Fibroblast of lung (primary cell): Measurements from ENCODE around the gene LOXL4. TPM values are rescaled to one million over a fixed set of nuclear protein-coding genes. Genes with fewer than 3 reads are reported as not detected.

Experiments used
- DNase-seq, 2 donors: peaks; one replicate each; pipeline versions ENCODE4 v3.0.0 to v3.0.0-alpha.2; 2010; ENCODE audit warnings: low read depth in 2 of 2
- H2AFZ ChIP-seq: 2 replicates; pipeline ENCODE4 v1.5.1; 2012; ENCODE audit warnings: low read length, control low read depth, inconsistent platforms
- H3K27ac ChIP-seq: 2 replicates; pipeline ENCODE4 v1.5.1; 2011; ENCODE audit warnings: low read length, control low read depth; ENCODE audit not compliant: insufficient read depth
- H3K27me3 ChIP-seq: 2 replicates; pipeline ENCODE4 v1.5.1; 2011; ENCODE audit warnings: mild to moderate bottlenecking, low read length; ENCODE audit not compliant: control insufficient read depth, insufficient read depth
- H3K36me3 ChIP-seq: 2 replicates; pipeline ENCODE4 v1.5.1; 2011; ENCODE audit warnings: low read length; ENCODE audit not compliant: control insufficient read depth, insufficient read depth
- H3K4me1 ChIP-seq: 2 replicates; pipeline ENCODE4 v1.5.1; 2011; ENCODE audit warnings: low read length; ENCODE audit not compliant: control insufficient read depth, insufficient read depth; ENCODE audit errors: extremely low read depth
- H3K4me2 ChIP-seq: 2 replicates; pipeline ENCODE4 v1.5.1; 2011; ENCODE audit warnings: low read length, control low read depth; ENCODE audit not compliant: insufficient read depth; ENCODE audit errors: extremely low read depth
- H3K4me3 ChIP-seq, 4 experiments: fragments of 200-600 bp in 1 of 4; sonication (generic) in 1 of 4; replicated peaks in 1 of 4; 2 replicates each; pipeline ENCODE4 v1.5.1; 2011 to 2016; ENCODE audit warnings: low read length in 4 of 4, low read depth in 3 of 4, mild to moderate bottlenecking in 3 of 4, control low read depth in 2 of 4, inconsistent platforms in 1 of 4, mixed read lengths in 1 of 4; ENCODE audit not compliant: insufficient read depth in 1 of 4; ENCODE audit errors: control extremely low read depth in 1 of 4
- H3K79me2 ChIP-seq: 2 replicates; pipeline ENCODE4 v1.5.1; 2012; ENCODE audit warnings: mild to moderate bottlenecking, low read length, inconsistent platforms; ENCODE audit not compliant: control insufficient read depth, insufficient read depth
- H3K9ac ChIP-seq: 2 replicates; pipeline ENCODE4 v1.5.1; 2011; ENCODE audit warnings: mild to moderate bottlenecking, low read length, control low read depth; ENCODE audit not compliant: insufficient read depth
- H3K9me3 ChIP-seq: 2 replicates; pipeline ENCODE4 v1.5.1; 2012; ENCODE audit warnings: low read depth, low read length; ENCODE audit not compliant: control insufficient read depth, insufficient read depth
- H4K20me1 ChIP-seq: 2 replicates; pipeline ENCODE4 v1.5.1; 2011; ENCODE audit warnings: low read length; ENCODE audit not compliant: control insufficient read depth, insufficient read depth; ENCODE audit errors: extremely low read depth
- EZH2 ChIP-seq: IDR thresholded peaks from 2 replicates; pipeline ENCODE4 v1.5.1; 2012; ENCODE audit warnings: low read length, control low read depth, mild to moderate bottlenecking; ENCODE audit errors: missing control alignments
- polyA plus RNA-seq, 2 donors: library from polyadenylated mRNA; depleted of rRNA in 1 of 2; stranded (reverse) in 1 of 2; unstranded in 1 of 2; fragments of >200 nt; gene quantifications; 2 replicates each; pipeline ENCODE4 v1.2.1, GENCODE V29; 2011 to 2012; ENCODE audit warnings: missing spikeins in 1 of 2
- total RNA-seq: library from RNA; depleted of rRNA; stranded (reverse); fragments of >200 nt; gene quantifications from 2 replicates; pipeline ENCODE4 v1.2.1, GENCODE V29; 2014
- TF ChIP-seq, protein P1 (sequence below), 2 donors: IDR thresholded peaks in 1 of 2; conservative IDR thresholded peaks in 1 of 2; 1 replicate in 1 of 2; 2 replicates in 1 of 2; pipeline ENCODE4 v1.5.1; 2011 to 2012; ENCODE audit warnings: low read length in 2 of 2, control low read depth in 1 of 2, inconsistent platforms in 1 of 2, low read depth in 1 of 2, mild to moderate bottlenecking in 1 of 2

LOXL4 gene
- total and polyA plus RNA-seq, 2 donors (not counting 1 experiment from before 2014, with no cell fraction given): 73.0 to 75.1 TPM

DNA sequence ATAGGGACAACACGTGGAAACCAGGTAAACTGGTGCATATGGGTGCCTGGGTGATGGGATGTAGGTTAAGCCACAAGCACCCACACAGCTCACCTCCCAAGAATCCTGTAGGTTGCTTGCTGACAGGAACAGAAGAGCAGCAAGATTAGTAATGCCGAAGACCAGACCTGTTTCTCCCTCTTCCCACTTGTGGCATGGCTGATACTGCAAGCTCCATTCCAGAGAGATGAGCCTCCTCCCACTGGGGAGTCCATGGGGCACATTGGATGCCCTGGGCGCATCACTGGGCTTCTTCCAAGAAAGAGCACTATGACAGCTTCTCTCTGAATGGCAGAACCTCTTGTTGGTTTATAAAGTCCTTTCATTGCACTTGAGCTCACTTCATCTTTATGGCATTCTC is 44.4 kb upstream of the LOXL4 start:
- no peak for TF ChIP-seq EZH2
- TF ChIP-seq, protein P1, sequence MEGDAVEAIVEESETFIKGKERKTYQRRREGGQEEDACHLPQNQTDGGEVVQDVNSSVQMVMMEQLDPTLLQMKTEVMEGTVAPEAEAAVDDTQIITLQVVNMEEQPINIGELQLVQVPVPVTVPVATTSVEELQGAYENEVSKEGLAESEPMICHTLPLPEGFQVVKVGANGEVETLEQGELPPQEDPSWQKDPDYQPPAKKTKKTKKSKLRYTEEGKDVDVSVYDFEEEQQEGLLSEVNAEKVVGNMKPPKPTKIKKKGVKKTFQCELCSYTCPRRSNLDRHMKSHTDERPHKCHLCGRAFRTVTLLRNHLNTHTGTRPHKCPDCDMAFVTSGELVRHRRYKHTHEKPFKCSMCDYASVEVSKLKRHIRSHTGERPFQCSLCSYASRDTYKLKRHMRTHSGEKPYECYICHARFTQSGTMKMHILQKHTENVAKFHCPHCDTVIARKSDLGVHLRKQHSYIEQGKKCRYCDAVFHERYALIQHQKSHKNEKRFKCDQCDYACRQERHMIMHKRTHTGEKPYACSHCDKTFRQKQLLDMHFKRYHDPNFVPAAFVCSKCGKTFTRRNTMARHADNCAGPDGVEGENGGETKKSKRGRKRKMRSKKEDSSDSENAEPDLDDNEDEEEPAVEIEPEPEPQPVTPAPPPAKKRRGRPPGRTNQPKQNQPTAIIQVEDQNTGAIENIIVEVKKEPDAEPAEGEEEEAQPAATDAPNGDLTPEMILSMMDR (conservative IDR thresholded peaks at IDR 0.05 in 1 of 2, IDR thresholded peaks at IDR 0.05 in 1 of 2; ENCODE audit: low read depth in 1 of 2, low read length in 2 of 2): no peak
- Histone ChIP-seq H4K20me1 (no peaks in the 10 kb centered on the region), H3K36me3 (no peaks in the 10 kb centered on the region), H3K4me2 (no peak overlapping the region), H3K9me3 (no peaks in the 10 kb centered on the region), H3K79me2 (no peaks in the 10 kb centered on the region), H2AFZ (no peak overlapping the region), H3K4me1 (peaks cover 16% of the 10 kb centered on the region), H3K9ac (no peak overlapping the region), H3K27ac (no peak overlapping the region), H3K4me3 (no peak overlapping the region), H3K27me3 (no peaks in the 10 kb centered on the region)
- peak in 1 of 2 donors; percentile 40 for DNase-seq

DNA sequence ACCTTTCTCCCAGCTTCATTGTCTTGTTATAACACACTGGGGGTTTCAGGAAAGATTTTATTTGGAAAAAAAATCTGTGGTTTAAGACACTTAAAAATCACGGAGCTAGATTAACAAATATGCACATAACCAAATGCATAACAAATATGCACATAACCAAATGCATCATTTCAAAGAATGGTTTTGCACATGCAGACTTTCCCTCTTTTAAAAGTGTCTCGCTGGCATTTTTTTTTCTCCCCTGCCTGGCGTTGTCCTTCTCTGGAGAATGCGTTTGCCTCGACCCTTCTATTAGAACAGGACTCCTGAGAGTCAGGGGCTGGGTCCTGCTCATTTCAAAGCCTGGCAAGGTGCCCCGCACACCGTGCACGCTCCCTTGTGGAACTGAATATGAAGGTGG is 42.7 kb upstream of the LOXL4 start:
- peaks cover 8% of the 10 kb centered on the region for H3K4me1 ChIP-seq
- no peak overlapping the region for H2AFZ ChIP-seq
- DNase-seq: no peak
- no peaks in the 10 kb centered on the region for H3K27me3 ChIP-seq
- H3K27ac ChIP-seq: no peak overlapping the region
- no peak overlapping the region for H3K9ac ChIP-seq
- H3K79me2 ChIP-seq: no peaks in the 10 kb centered on the region
- TF ChIP-seq EZH2: no peak
- TF ChIP-seq, protein P1 (conservative IDR thresholded peaks at IDR 0.05 in 1 of 2, IDR thresholded peaks at IDR 0.05 in 1 of 2; ENCODE audit: low read depth in 1 of 2, low read length in 2 of 2): no peak
- no peaks in the 10 kb centered on the region for H3K36me3 ChIP-seq
- H4K20me1 ChIP-seq: no peaks in the 10 kb centered on the region
- no peak overlapping the region for H3K4me3 ChIP-seq
- no peak overlapping the region for H3K4me2 ChIP-seq
- no peaks in the 10 kb centered on the region for H3K9me3 ChIP-seq

DNA sequence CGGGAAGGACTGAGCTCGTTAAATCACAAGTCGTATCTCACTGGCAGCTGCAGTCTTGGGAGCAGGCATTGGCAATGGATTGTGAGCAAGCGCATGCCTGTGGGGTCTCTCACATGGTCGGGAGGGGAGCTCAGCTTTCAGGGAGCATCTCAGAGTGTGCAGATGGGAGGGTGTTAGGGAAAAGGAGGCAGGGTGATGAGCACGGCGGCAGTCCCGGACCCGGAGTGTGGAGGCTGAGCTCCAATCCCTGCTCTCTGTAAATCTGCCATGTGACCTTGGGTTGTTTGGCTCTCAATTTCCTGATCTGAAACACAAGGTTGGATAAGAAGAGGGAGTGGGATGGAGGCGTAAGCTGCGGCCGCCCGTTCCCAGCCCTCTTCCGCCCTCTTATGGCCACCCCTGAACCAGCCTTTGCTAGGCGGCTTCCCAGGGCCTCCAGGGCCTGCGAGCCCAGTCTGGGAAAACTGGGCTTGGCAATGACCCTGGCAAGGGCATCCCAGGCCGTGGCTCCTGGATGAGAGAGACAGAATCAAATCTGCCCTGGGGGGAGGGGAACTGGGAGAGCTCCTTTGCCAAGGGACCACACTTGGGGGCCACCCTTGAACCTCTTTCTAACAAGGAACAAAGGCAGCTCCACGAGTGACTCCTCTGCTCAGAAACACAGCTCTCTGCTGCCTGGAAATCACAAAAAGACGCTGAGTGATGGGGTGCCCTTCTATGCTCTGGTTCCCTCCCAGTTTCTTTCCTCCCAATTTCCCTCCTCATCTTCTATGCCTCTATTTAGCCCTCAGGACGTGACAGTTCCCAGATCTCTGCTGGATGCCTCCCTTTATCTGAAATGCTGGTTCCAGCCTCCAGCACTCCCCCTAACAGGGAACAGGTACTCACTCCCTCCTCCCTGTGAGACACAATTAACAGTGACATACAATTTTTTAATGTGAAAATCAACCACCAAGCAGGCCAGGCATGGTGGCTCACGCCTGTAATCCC is 41.7 kb upstream of the LOXL4 start:
- peak overlapping the region; percentile 96 for H2AFZ ChIP-seq
- H3K4me3 ChIP-seq: peak overlapping the region in 3 of 4 experiments; percentile 19 to 41 (median 30)
- no peaks in the 10 kb centered on the region for H3K36me3 ChIP-seq
- H3K4me1 ChIP-seq: peaks cover 8% of the 10 kb centered on the region
- no peaks in the 10 kb centered on the region for H4K20me1 ChIP-seq
- H3K4me2 ChIP-seq: peak overlapping the region; percentile 66
- DNase-seq: peak; percentile 78 to 83
- H3K9me3 ChIP-seq: no peaks in the 10 kb centered on the region
- H3K79me2 ChIP-seq: no peaks in the 10 kb centered on the region
- no peak overlapping the region for H3K27ac ChIP-seq
- TF ChIP-seq, protein P1 (conservative IDR thresholded peaks at IDR 0.05 in 1 of 2, IDR thresholded peaks at IDR 0.05 in 1 of 2; ENCODE audit: low read depth in 1 of 2, low read length in 2 of 2): peak; percentile 55 to 93
- no peak for TF ChIP-seq EZH2
- no peaks in the 10 kb centered on the region for H3K27me3 ChIP-seq
- H3K9ac ChIP-seq: no peak overlapping the region
